Mammary epithelial cell (primary cell): ENCODE data around the gene SPRYD7.

ENCODE experiments used
- CTCF ChIP-seq, 2 donors: IDR thresholded peaks in 1 of 2; conservative IDR thresholded peaks in 1 of 2; 2 replicates each; pipeline ENCODE4 v1.5.1; 2011 to 2012; ENCODE audit warnings: inconsistent platforms in 2 of 2, low read length in 2 of 2, mild to moderate bottlenecking in 2 of 2, control low read depth in 1 of 2, low read depth in 1 of 2; ENCODE audit not compliant: insufficient read depth in 1 of 2; ENCODE audit errors: extremely low read depth in 1 of 2
- EZH2 ChIP-seq: IDR thresholded peaks from 2 replicates; pipeline ENCODE4 v1.6.1; 2012; ENCODE audit warnings: low read length, inconsistent platforms, borderline replicate concordance

- TF ChIP-seq CTCF (conservative IDR thresholded peaks at IDR 0.05 in 1 of 2, IDR thresholded peaks at IDR 0.05 in 1 of 2; ENCODE audit: extremely low read depth in 1 of 2, insufficient read depth in 1 of 2, low read depth in 1 of 2, low read length in 2 of 2) (peak; percentile 82 to 92), EZH2 (no peak)
These were observed at the start of gene SPRYD7 for GRCh38 chr13:49936075-49936967.
